ENCODE results near the gene PRR35.

Gene PRR35

GRCh38 chr16:582218-582613, 22.0 kb downstream of the PRR35 start:
- DNase-seq: no peak

- no peak for DNase-seq
These were observed 22.6 kb downstream of the PRR35 start for GRCh38 chr16:582614-583331.

- DNase-seq: no peak
These were observed 23.2 kb downstream of the PRR35 start for GRCh38 chr16:583470-583814.

GRCh38 chr16:583815-584591, 23.8 kb downstream of the PRR35 start:
- no peak for DNase-seq

GRCh38 chr16:585351-585750, 25.2 kb downstream of the PRR35 start:
- DNase-seq: no peak

GRCh38 chr16:586047-586644, 26.0 kb downstream of the PRR35 start:
- no peak for DNase-seq

- DNase-seq: no peak
These were observed 26.7 kb downstream of the PRR35 start for GRCh38 chr16:586645-587590.

- DNase-seq: no peak
These were observed 28.4 kb downstream of the PRR35 start for GRCh38 chr16:588639-588888.

- peak; percentile 99 for DNase-seq
These were observed 28.9 kb downstream of the PRR35 start for GRCh38 chr16:588889-589657.

GRCh38 chr16:589658-590187, 29.5 kb downstream of the PRR35 start, which contains the start of gene RAB40C:
TSS of gene RAB40C (plus strand) at chr16:590066. CDS start at chr16:590292, 226 bp downstream.
- DNase-seq: peak; percentile 99

GRCh38 chr16:590188-590814, 30.1 kb downstream of the PRR35 start:
- no peak for DNase-seq

- no peak for DNase-seq
These were observed 30.6 kb downstream of the PRR35 start for GRCh38 chr16:590815-591200.

GRCh38 chr16:591231-591630, 31.0 kb downstream of the PRR35 start:
- DNase-seq: no peak

- DNase-seq: no peak
These were observed 31.8 kb downstream of the PRR35 start for GRCh38 chr16:591892-592517.

- DNase-seq: no peak
These were observed 32.5 kb downstream of the PRR35 start for GRCh38 chr16:592518-593306.

GRCh38 chr16:593406-593805, 33.2 kb downstream of the PRR35 start:
- DNase-seq: no peak

GRCh38 chr16:593807-594206, 33.6 kb downstream of the PRR35 start:
- DNase-seq: no peak

GRCh38 chr16:595094-595528, 34.9 kb downstream of the PRR35 start:
- DNase-seq: no peak

GRCh38 chr16:595942-596735, 35.9 kb downstream of the PRR35 start:
- no peak for DNase-seq

- no peak for DNase-seq
These were observed 36.5 kb downstream of the PRR35 start for GRCh38 chr16:596736-597060.

All from activated CD8-positive, alpha-beta memory T cell treated with anti-CD3 and anti-CD28 coated beads, Interleukin-2, amount 50 U/mL, for 48 hours (primary cell).